HEK293 (cell line): ENCODE results near the gene M1AP.

Experiments used
- ATF2 ChIP-seq: fragments of 450-650 bp; formaldehyde crosslinking; IDR thresholded peaks from 2 replicates; pipeline ENCODE4 v1.5.1; 2016; ENCODE audit warnings: missing biosample characterization, missing genetic modification characterization, low read depth
- TCF7L2 ChIP-seq: IDR thresholded peaks from 2 replicates; pipeline ENCODE4 v1.6.1; 2011; ENCODE audit warnings: low read depth, mild to moderate bottlenecking, inconsistent platforms, low read length, moderate library complexity, borderline replicate concordance
- YY1 ChIP-seq: fragments of 450-650 bp; formaldehyde crosslinking; IDR thresholded peaks from 2 replicates; pipeline ENCODE4 v1.5.1; 2018; ENCODE audit warnings: missing biosample characterization, missing genetic modification characterization
- ZFP37 ChIP-seq: fragments of 450-650 bp; formaldehyde crosslinking; IDR thresholded peaks from 2 replicates; pipeline ENCODE4 v1.5.1; 2016; ENCODE audit warnings: missing biosample characterization, missing genetic modification characterization
- ZNF311 ChIP-seq: fragments of 450-650 bp; formaldehyde crosslinking; IDR thresholded peaks from 2 replicates; pipeline ENCODE4 v1.5.1; 2017; ENCODE audit warnings: missing biosample characterization, missing genetic modification characterization, borderline replicate concordance
- ZNF560 ChIP-seq: fragments of 450-650 bp; formaldehyde crosslinking; IDR thresholded peaks from 2 replicates; pipeline ENCODE4 v1.5.1; 2017; ENCODE audit warnings: missing biosample characterization, missing genetic modification characterization, borderline replicate concordance
- ZNF626 ChIP-seq: fragments of 450-650 bp; sonication (Bioruptor Pico); formaldehyde crosslinking; IDR thresholded peaks from 2 replicates; pipeline ENCODE4 v1.5.1; 2018; ENCODE audit warnings: missing biosample characterization, missing genetic modification characterization, inconsistent platforms
- ZNF747 ChIP-seq: fragments of 450-650 bp; formaldehyde crosslinking; IDR thresholded peaks from 2 replicates; pipeline ENCODE4 v1.5.1; 2016; ENCODE audit warnings: missing biosample characterization, missing genetic modification characterization
- ZNF776 ChIP-seq: fragments of 450-650 bp; formaldehyde crosslinking; IDR thresholded peaks from 2 replicates; pipeline ENCODE4 v1.5.0; 2017; ENCODE audit warnings: missing biosample characterization, missing genetic modification characterization, borderline replicate concordance
- TF ChIP-seq, protein P1 (sequence below): fragments of 450-650 bp; formaldehyde crosslinking; IDR thresholded peaks from 2 replicates; pipeline ENCODE4 v1.5.1; 2016; ENCODE audit warnings: missing biosample characterization, missing genetic modification characterization

- no peak for TF ChIP-seq ZNF747
- TF ChIP-seq ZNF311 (tag by site-specific recombination) = no peak
- TF ChIP-seq, protein P1, sequence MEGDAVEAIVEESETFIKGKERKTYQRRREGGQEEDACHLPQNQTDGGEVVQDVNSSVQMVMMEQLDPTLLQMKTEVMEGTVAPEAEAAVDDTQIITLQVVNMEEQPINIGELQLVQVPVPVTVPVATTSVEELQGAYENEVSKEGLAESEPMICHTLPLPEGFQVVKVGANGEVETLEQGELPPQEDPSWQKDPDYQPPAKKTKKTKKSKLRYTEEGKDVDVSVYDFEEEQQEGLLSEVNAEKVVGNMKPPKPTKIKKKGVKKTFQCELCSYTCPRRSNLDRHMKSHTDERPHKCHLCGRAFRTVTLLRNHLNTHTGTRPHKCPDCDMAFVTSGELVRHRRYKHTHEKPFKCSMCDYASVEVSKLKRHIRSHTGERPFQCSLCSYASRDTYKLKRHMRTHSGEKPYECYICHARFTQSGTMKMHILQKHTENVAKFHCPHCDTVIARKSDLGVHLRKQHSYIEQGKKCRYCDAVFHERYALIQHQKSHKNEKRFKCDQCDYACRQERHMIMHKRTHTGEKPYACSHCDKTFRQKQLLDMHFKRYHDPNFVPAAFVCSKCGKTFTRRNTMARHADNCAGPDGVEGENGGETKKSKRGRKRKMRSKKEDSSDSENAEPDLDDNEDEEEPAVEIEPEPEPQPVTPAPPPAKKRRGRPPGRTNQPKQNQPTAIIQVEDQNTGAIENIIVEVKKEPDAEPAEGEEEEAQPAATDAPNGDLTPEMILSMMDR (tag by site-specific recombination) = no peak
- TF ChIP-seq TCF7L2 = no peak
- TF ChIP-seq ZNF776 (tag by site-specific recombination) = no peak
- no peak for TF ChIP-seq YY1 (tag by site-specific recombination)
- TF ChIP-seq ZNF626 = no peak
- TF ChIP-seq ZFP37 = no peak
- no peak for TF ChIP-seq ATF2 (tag by site-specific recombination)
- TF ChIP-seq ZNF560 (tag by site-specific recombination) = no peak
These were observed 116.5 kb downstream of the M1AP start for GRCh38 chr2:74531666-74532065.
